GM23338 (cell line): ENCODE data around the gene AFF1. TPM values are rescaled to one million over a fixed set of nuclear protein-coding genes. Genes with fewer than 3 reads are reported as not detected.

ENCODE experiments used
- ATAC-seq: fragments of 200-7000 bp; cut with Tn5 transposase; 3 replicates; pipeline ENCODE4 v1.9.1; 2020
- DNase-seq: peaks from one replicate; pipeline ENCODE4 v3.0.0-alpha.2; 2015; ENCODE audit warnings: low spot score
- H2AFZ ChIP-seq: fragments of 200-600 bp; sonication (generic); 2 replicates; pipeline ENCODE4 v1.8.0; 2016; ENCODE audit warnings: antibody characterized with exemption, mild to moderate bottlenecking, moderate library complexity
- H3F3A ChIP-seq: fragments of 200-600 bp; sonication (generic); replicated peaks from 2 replicates; pipeline ENCODE4 v1.8.0; 2017; ENCODE audit warnings: antibody characterized with exemption, mixed run types, low read depth
- H3K27ac ChIP-seq: fragments of 200-600 bp; sonication (generic); 2 replicates; pipeline ENCODE4 v1.6.1; 2016; ENCODE audit warnings: low read depth
- H3K27me3 ChIP-seq: fragments of 200-600 bp; sonication (generic); 2 replicates; pipeline ENCODE4 v1.8.0; 2016; ENCODE audit warnings: mild to moderate bottlenecking, mixed run types, moderate library complexity; ENCODE audit not compliant: insufficient read depth
- H3K36me3 ChIP-seq: fragments of 200-600 bp; sonication (generic); 2 replicates; pipeline ENCODE4 v1.8.0; 2016; ENCODE audit warnings: mild to moderate bottlenecking; ENCODE audit not compliant: insufficient read depth
- H3K4me1 ChIP-seq: fragments of 200-600 bp; sonication (generic); 2 replicates; pipeline ENCODE4 v1.8.0; 2016; ENCODE audit warnings: mild to moderate bottlenecking, moderate library complexity; ENCODE audit not compliant: insufficient read depth
- H3K4me2 ChIP-seq: fragments of 200-600 bp; sonication (generic); 2 replicates; pipeline ENCODE4 v1.7.1; 2017; ENCODE audit warnings: mixed run types
- H3K4me3 ChIP-seq: fragments of 200-600 bp; sonication (generic); 2 replicates; pipeline ENCODE4 v1.6.1; 2016; ENCODE audit warnings: mixed run types
- H3K79me2 ChIP-seq: fragments of 200-600 bp; sonication (generic); replicated peaks from 2 replicates; pipeline ENCODE4 v1.8.0; 2017; ENCODE audit warnings: mild to moderate bottlenecking; ENCODE audit not compliant: insufficient read depth
- H3K9me2 ChIP-seq: fragments of 200-600 bp; sonication (generic); 2 replicates; pipeline ENCODE4 v1.8.0; 2017; ENCODE audit not compliant: insufficient read depth
- H4K20me1 ChIP-seq: fragments of 200-600 bp; sonication (generic); replicated peaks from 2 replicates; pipeline ENCODE4 v1.8.0; 2017; ENCODE audit warnings: mild to moderate bottlenecking; ENCODE audit not compliant: insufficient read depth
- H3K27ac Mint-ChIP-seq: 2 replicates; pipeline ENCODE4 v1.8.0; 2020; ENCODE audit warnings: inconsistent platforms, mild to moderate bottlenecking, moderate library complexity, mixed read lengths
- H3K27me3 Mint-ChIP-seq: 3 replicates; pipeline ENCODE4 v1.8.0; 2022; ENCODE audit warnings: low read depth, mild to moderate bottlenecking, moderate library complexity, mixed read lengths, inconsistent platforms; ENCODE audit not compliant: insufficient read depth, poor library complexity
- H3K36me3 Mint-ChIP-seq: 3 replicates; pipeline ENCODE4 v1.8.0; 2021; ENCODE audit warnings: low read depth, mild to moderate bottlenecking, inconsistent platforms, moderate library complexity, mixed read lengths
- H3K4me1 Mint-ChIP-seq: 3 replicates; pipeline ENCODE4 v1.8.0; 2020; ENCODE audit warnings: mild to moderate bottlenecking, inconsistent platforms, mixed read lengths
- H3K4me3 Mint-ChIP-seq: 3 replicates; pipeline ENCODE4 v1.8.0; 2021; ENCODE audit warnings: moderate library complexity, mild to moderate bottlenecking, inconsistent platforms, mixed read lengths
- H3K9me3 Mint-ChIP-seq: 3 replicates; pipeline ENCODE4 v1.8.0; 2020; ENCODE audit warnings: moderate library complexity, mild to moderate bottlenecking, inconsistent platforms, mixed read lengths
- CREB1 ChIP-seq: fragments of 250-450 bp; sonication (Bioruptor Pico); IDR thresholded peaks from 2 replicates; pipeline ENCODE4 v1.5.0; 2020; ENCODE audit warnings: low read depth, mild to moderate bottlenecking, moderate library complexity
- EZH2 ChIP-seq: fragments of 200-600 bp; sonication (generic); IDR thresholded peaks from one replicate; pipeline ENCODE4 v1.8.0; 2017; ENCODE audit warnings: antibody characterized with exemption, mild to moderate bottlenecking, low read depth; ENCODE audit not compliant: unreplicated experiment
- EZH2phosphoT487 ChIP-seq: fragments of 200-600 bp; sonication (generic); IDR thresholded peaks from one replicate; pipeline ENCODE4 v1.8.1; 2018; ENCODE audit warnings: antibody characterized with exemption; ENCODE audit not compliant: unreplicated experiment
- JUNB ChIP-seq: IDR thresholded peaks from one replicate; pipeline ENCODE4 v1.6.1; 2016; ENCODE audit warnings: antibody characterized with exemption; ENCODE audit not compliant: unreplicated experiment
- NANOG ChIP-seq: IDR thresholded peaks from 2 replicates; pipeline ENCODE4 v1.6.1; 2016; ENCODE audit warnings: antibody characterized with exemption, borderline replicate concordance
- POLR2AphosphoS5 ChIP-seq: IDR thresholded peaks from 2 replicates; pipeline ENCODE4 v1.6.1; 2016; ENCODE audit warnings: antibody characterized with exemption, low read depth
- STAT1 ChIP-seq: IDR thresholded peaks from one replicate; pipeline ENCODE4 v1.6.1; 2016; ENCODE audit warnings: antibody characterized with exemption; ENCODE audit not compliant: unreplicated experiment
- ZNF114 ChIP-seq: fragments of 250-450 bp; sonication (Bioruptor Pico); IDR thresholded peaks from 2 replicates; pipeline ENCODE4 v1.5.0; 2020; ENCODE audit warnings: mild to moderate bottlenecking, moderate library complexity
- ZNF331 ChIP-seq: fragments of 250-450 bp; sonication (Bioruptor Pico); IDR thresholded peaks from 2 replicates; pipeline ENCODE4 v1.5.0; 2020; ENCODE audit warnings: low read depth, mild to moderate bottlenecking, moderate library complexity
- polyA plus RNA-seq: library from polyadenylated mRNA; unstranded; fragments of >200 nt; fragmentation: Nextera tagmentation; extraction: Ambion mirVana; gene quantifications from 2 replicates; pipeline ENCODE4 v1.2.1, GENCODE V29; 2016
- total RNA-seq: library from RNA; depleted of rRNA; stranded (reverse); fragments of >200 nt; shearing (Covaris generic); gene quantifications from 2 replicates; pipeline ENCODE4 v1.2.3, GENCODE V29; 2014
- TF ChIP-seq, protein P1 (sequence below): IDR thresholded peaks from one replicate; pipeline ENCODE4 v1.6.1; 2018; ENCODE audit warnings: antibody characterized with exemption; ENCODE audit not compliant: unreplicated experiment
- TF ChIP-seq, protein P2 (sequence below): IDR thresholded peaks from 2 replicates; pipeline ENCODE4 v1.6.1; 2016; ENCODE audit warnings: antibody characterized with exemption
- TF ChIP-seq, protein P3 (sequence below), 2 experiments: fragments of 200-600 bp in 1 of 2; sonication (generic) in 1 of 2; conservative IDR thresholded peaks; 2 replicates each; pipeline versions ENCODE4 v1.5.1 to v1.6.1; 2016 to 2017; ENCODE audit warnings: antibody characterized with exemption in 2 of 2, low read depth in 2 of 2, mild to moderate bottlenecking in 2 of 2, moderate library complexity in 1 of 2
- TF ChIP-seq, protein P4 (sequence below): fragments of 250-450 bp; sonication (Bioruptor Pico); IDR thresholded peaks from 2 replicates; pipeline ENCODE4 v1.5.0; 2020; ENCODE audit warnings: mild to moderate bottlenecking, moderate library complexity

AFF1 gene
- total and polyA plus RNA-seq, 2 experiments from 2014 or later: 42.6 to 67.2 TPM

DNA sequence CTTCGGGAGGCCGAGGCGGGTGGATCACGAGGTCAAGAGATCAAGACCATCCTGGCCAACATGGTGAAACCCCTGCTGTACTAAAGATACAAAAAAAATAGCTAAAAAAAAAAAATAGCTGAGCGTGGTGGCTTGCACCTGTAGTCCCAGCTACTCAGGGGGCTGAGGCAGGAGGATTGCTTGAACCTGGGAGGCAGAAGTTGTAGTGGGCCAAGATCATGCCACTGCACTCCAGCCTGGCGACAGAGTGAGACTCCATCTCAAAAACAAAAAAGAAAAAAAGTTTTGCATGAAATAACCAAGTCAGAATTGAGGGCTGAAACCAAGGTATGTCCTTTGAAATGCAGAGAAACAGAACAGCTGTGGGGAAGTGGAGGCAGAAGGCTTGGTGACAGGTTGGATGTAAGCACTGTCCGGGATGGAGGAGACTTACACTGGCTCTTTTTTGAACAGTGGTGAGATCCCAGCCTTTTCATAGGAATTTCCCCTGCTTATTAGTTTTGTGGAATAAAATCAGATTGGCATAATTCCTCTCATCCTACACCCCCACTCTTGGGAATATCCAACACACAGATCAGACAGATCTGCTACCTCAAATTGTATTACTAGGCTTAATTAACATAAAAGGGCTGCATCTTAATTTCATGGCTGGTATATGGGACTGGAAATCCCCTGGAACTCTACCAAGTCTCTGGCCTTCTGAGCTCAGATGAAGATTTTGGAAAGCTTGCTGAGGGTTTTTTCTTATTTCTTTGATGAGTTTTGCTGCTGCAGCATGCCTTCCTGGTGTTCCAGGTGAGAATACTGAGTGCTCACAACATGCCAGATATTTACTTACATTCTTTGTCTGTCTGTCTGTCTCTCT lies 23.8 kb upstream of the AFF1 start:
- Histone ChIP-seq H3K79me2 (no peaks in the 10 kb centered on the region), H3K9me2 (0 out of 2 replicates have a peak, but pooled peaks cover 4% of the 10 kb centered on the region), H3K27ac (no peak overlapping the region), H2AFZ (no peak overlapping the region), H4K20me1 (no peaks in the 10 kb centered on the region), H3F3A (no peaks in the 10 kb centered on the region), H3K4me1 (peaks cover 9% of the 10 kb centered on the region), H3K4me2 (no peak overlapping the region), H3K27me3 (no peaks in the 10 kb centered on the region), H3K36me3 (no peaks in the 10 kb centered on the region), H3K4me3 (no peak overlapping the region)
- ATAC-seq: no peak
- Mint-ChIP-seq H3K27me3 (no peaks in the 10 kb centered on the region), H3K36me3 (no peaks in the 10 kb centered on the region), H3K27ac (no peak overlapping the region), H3K4me1 (peaks cover 12% of the 10 kb centered on the region), H3K4me3 (no peak overlapping the region), H3K9me3 (no peaks in the 10 kb centered on the region)
- DNase-seq: no peak
- TF ChIP-seq ZNF114 (CRISPR knock-in tag) (no peak), ZNF331 (CRISPR knock-in tag) (no peak), JUNB (no peak), NANOG (no peak), EZH2phosphoT487 (no peak), EZH2 (no peak), CREB1 (no peak), POLR2AphosphoS5 (no peak), STAT1 (no peak)
- TF ChIP-seq, protein P1, sequence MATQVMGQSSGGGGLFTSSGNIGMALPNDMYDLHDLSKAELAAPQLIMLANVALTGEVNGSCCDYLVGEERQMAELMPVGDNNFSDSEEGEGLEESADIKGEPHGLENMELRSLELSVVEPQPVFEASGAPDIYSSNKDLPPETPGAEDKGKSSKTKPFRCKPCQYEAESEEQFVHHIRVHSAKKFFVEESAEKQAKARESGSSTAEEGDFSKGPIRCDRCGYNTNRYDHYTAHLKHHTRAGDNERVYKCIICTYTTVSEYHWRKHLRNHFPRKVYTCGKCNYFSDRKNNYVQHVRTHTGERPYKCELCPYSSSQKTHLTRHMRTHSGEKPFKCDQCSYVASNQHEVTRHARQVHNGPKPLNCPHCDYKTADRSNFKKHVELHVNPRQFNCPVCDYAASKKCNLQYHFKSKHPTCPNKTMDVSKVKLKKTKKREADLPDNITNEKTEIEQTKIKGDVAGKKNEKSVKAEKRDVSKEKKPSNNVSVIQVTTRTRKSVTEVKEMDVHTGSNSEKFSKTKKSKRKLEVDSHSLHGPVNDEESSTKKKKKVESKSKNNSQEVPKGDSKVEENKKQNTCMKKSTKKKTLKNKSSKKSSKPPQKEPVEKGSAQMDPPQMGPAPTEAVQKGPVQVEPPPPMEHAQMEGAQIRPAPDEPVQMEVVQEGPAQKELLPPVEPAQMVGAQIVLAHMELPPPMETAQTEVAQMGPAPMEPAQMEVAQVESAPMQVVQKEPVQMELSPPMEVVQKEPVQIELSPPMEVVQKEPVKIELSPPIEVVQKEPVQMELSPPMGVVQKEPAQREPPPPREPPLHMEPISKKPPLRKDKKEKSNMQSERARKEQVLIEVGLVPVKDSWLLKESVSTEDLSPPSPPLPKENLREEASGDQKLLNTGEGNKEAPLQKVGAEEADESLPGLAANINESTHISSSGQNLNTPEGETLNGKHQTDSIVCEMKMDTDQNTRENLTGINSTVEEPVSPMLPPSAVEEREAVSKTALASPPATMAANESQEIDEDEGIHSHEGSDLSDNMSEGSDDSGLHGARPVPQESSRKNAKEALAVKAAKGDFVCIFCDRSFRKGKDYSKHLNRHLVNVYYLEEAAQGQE: no peak
- TF ChIP-seq, protein P2, sequence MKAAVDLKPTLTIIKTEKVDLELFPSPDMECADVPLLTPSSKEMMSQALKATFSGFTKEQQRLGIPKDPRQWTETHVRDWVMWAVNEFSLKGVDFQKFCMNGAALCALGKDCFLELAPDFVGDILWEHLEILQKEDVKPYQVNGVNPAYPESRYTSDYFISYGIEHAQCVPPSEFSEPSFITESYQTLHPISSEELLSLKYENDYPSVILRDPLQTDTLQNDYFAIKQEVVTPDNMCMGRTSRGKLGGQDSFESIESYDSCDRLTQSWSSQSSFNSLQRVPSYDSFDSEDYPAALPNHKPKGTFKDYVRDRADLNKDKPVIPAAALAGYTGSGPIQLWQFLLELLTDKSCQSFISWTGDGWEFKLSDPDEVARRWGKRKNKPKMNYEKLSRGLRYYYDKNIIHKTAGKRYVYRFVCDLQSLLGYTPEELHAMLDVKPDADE: no peak
- TF ChIP-seq, protein P3, sequence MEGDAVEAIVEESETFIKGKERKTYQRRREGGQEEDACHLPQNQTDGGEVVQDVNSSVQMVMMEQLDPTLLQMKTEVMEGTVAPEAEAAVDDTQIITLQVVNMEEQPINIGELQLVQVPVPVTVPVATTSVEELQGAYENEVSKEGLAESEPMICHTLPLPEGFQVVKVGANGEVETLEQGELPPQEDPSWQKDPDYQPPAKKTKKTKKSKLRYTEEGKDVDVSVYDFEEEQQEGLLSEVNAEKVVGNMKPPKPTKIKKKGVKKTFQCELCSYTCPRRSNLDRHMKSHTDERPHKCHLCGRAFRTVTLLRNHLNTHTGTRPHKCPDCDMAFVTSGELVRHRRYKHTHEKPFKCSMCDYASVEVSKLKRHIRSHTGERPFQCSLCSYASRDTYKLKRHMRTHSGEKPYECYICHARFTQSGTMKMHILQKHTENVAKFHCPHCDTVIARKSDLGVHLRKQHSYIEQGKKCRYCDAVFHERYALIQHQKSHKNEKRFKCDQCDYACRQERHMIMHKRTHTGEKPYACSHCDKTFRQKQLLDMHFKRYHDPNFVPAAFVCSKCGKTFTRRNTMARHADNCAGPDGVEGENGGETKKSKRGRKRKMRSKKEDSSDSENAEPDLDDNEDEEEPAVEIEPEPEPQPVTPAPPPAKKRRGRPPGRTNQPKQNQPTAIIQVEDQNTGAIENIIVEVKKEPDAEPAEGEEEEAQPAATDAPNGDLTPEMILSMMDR (conservative IDR thresholded peaks at IDR 0.05; ENCODE audit: low read depth in 2 of 2): no peak
- TF ChIP-seq, protein P4, sequence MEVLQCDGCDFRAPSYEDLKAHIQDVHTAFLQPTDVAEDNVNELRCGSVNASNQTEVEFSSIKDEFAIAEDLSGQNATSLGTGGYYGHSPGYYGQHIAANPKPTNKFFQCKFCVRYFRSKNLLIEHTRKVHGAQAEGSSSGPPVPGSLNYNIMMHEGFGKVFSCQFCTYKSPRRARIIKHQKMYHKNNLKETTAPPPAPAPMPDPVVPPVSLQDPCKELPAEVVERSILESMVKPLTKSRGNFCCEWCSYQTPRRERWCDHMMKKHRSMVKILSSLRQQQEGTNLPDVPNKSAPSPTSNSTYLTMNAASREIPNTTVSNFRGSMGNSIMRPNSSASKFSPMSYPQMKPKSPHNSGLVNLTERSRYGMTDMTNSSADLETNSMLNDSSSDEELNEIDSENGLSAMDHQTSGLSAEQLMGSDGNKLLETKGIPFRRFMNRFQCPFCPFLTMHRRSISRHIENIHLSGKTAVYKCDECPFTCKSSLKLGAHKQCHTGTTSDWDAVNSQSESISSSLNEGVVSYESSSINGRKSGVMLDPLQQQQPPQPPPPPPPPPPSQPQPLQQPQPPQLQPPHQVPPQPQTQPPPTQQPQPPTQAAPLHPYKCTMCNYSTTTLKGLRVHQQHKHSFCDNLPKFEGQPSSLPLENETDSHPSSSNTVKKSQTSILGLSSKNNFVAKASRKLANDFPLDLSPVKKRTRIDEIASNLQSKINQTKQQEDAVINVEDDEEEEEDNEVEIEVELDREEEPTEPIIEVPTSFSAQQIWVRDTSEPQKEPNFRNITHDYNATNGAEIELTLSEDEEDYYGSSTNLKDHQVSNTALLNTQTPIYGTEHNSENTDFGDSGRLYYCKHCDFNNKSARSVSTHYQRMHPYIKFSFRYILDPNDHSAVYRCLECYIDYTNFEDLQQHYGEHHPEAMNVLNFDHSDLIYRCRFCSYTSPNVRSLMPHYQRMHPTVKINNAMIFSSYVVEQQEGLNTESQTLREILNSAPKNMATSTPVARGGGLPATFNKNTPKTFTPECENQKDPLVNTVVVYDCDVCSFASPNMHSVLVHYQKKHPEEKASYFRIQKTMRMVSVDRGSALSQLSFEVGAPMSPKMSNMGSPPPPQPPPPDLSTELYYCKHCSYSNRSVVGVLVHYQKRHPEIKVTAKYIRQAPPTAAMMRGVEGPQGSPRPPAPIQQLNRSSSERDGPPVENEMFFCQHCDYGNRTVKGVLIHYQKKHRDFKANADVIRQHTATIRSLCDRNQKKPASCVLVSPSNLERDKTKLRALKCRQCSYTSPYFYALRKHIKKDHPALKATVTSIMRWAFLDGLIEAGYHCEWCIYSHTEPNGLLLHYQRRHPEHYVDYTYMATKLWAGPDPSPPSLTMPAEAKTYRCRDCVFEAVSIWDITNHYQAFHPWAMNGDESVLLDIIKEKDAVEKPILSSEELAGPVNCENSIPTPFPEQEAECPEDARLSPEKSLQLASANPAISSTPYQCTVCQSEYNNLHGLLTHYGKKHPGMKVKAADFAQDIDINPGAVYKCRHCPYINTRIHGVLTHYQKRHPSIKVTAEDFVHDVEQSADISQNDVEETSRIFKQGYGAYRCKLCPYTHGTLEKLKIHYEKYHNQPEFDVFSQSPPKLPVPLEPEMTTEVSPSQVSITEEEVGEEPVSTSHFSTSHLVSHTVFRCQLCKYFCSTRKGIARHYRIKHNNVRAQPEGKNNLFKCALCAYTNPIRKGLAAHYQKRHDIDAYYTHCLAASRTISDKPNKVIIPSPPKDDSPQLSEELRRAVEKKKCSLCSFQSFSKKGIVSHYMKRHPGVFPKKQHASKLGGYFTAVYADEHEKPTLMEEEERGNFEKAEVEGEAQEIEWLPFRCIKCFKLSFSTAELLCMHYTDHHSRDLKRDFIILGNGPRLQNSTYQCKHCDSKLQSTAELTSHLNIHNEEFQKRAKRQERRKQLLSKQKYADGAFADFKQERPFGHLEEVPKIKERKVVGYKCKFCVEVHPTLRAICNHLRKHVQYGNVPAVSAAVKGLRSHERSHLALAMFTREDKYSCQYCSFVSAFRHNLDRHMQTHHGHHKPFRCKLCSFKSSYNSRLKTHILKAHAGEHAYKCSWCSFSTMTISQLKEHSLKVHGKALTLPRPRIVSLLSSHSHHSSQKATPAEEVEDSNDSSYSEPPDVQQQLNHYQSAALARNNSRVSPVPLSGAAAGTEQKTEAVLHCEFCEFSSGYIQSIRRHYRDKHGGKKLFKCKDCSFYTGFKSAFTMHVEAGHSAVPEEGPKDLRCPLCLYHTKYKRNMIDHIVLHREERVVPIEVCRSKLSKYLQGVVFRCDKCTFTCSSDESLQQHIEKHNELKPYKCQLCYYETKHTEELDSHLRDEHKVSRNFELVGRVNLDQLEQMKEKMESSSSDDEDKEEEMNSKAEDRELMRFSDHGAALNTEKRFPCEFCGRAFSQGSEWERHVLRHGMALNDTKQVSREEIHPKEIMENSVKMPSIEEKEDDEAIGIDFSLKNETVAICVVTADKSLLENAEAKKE (CRISPR knock-in tag): no peak
